Activated B cell treated with CpG ODN at 0.5 μM for 24 hours (primary cell): Measurements from ENCODE around the gene PPP1R16B. TPM values are rescaled to one million over a fixed set of nuclear protein-coding genes. Genes with fewer than 3 reads are reported as not detected.

Experiments
- ATAC-seq: fragments of 200-7000 bp; cut with Tn5 transposase; one replicate; pipeline ENCODE4 v1.10.0; 2021; ENCODE audit warnings: low read depth, mild to moderate bottlenecking, moderate library complexity
- CTCF ChIA-PET: fragments of 350-600 bp; sonication (Branson Sonifier 250); formaldehyde crosslinking; loops from one replicate; lab custom pipeline; 2021; ENCODE audit warnings: antibody characterized with exemption; lab: Charles Lee
- POLR2A ChIA-PET: fragments of 350-600 bp; sonication (Branson Sonifier 250); formaldehyde crosslinking; loops from one replicate; lab custom pipeline; 2021; ENCODE audit warnings: antibody characterized with exemption; lab: Charles Lee
- DNase-seq: peaks from one replicate; pipeline ENCODE4 v3.0.0; 2022
- H3K27ac Mint-ChIP-seq: one replicate; pipeline ENCODE4 v1.8.0; 2020; ENCODE audit warnings: mixed read lengths
- H3K27me3 Mint-ChIP-seq: one replicate; pipeline ENCODE4 v1.8.0; 2021; ENCODE audit warnings: mixed read lengths
- H3K36me3 Mint-ChIP-seq: one replicate; pipeline ENCODE4 v1.8.0; 2021; ENCODE audit warnings: low read depth, mixed read lengths
- H3K4me1 Mint-ChIP-seq: one replicate; pipeline ENCODE4 v1.8.0; 2021; ENCODE audit warnings: mixed read lengths
- H3K4me3 Mint-ChIP-seq: one replicate; pipeline ENCODE4 v1.8.0; 2020; ENCODE audit warnings: mild to moderate bottlenecking, mixed read lengths
- H3K9me3 Mint-ChIP-seq: one replicate; pipeline ENCODE4 v1.8.0; 2020; ENCODE audit warnings: mixed read lengths
- CTCF ChIP-seq: fragments of 200-600 bp; IDR thresholded peaks from one replicate; pipeline ENCODE4 v1.8.0; 2022; ENCODE audit warnings: antibody characterized with exemption, mild to moderate bottlenecking
- intact Hi-C: fragments of 100-400 bp; cut with micrococcal nuclease; formaldehyde crosslinking; loops from one replicate; pipeline ENCODE4 v1.15.1; 2024
- total RNA-seq: library from RNA; stranded (reverse); gene quantifications from 2 replicates; pipeline ENCODE4 v1.2.3, GENCODE V29; 2022

Gene PPP1R16B
- total RNA-seq, 1 donor from 2014 or later: 99.3 TPM

DNA sequence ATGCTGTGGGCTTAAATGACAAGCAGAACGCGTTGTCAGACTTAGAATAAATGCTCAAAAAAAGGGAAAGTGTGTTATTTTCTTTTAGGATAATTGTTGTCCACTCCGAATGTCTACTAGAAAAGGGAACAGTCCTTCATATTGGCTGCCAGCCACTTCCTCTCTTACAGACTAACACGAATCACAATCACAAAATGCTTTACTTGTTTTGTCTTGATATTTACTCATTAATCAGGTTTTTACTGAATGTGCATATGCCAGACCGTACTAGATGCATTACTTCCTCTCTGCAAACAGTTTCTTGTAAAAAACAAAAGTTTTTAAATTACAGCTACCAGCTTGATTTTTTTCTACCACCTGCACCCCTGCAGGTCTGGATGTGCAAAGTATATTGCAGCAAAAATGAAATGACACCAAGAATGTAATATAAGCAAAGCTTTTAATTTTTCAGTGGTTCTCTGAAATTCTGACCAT is 157.5 kb downstream of the PPP1R16B start:
- Mint-ChIP-seq H3K4me3 (peak overlapping the region; percentile 95), H3K27me3 (no peaks in the 10 kb centered on the region), H3K27ac (peak overlapping the region; percentile 98), H3K36me3 (peaks cover 19% of the 10 kb centered on the region), H3K4me1 (peaks cover 19% of the 10 kb centered on the region), H3K9me3 (no peaks in the 10 kb centered on the region)
- no peak for ATAC-seq
- DNase-seq: no peak
- ChIA-PET POLR2A (interaction anchor here (0.8 to 2.6 kb wide), 14 partner anchors 10 to 491 kb away, joined by 3 to 19 read pairs (median 8); partner anchors contain the start of genes ACTR5, FAM83D, PPP1R16B and RALGAPB), CTCF (interaction anchor here (0.8 to 3.1 kb wide), 9 partner anchors 14 to 315 kb away, joined by 3 to 15 read pairs (median 6); partner anchors contain the start of gene FAM83D)
- no peak for TF ChIP-seq CTCF
- intact Hi-C loops: loop anchor here (1.0 to 10.0 kb wide), 10 partner anchors 24 to 518 kb away; partner anchors contain the start of genes ACTR5, FAM83D and RALGAPB

DNA sequence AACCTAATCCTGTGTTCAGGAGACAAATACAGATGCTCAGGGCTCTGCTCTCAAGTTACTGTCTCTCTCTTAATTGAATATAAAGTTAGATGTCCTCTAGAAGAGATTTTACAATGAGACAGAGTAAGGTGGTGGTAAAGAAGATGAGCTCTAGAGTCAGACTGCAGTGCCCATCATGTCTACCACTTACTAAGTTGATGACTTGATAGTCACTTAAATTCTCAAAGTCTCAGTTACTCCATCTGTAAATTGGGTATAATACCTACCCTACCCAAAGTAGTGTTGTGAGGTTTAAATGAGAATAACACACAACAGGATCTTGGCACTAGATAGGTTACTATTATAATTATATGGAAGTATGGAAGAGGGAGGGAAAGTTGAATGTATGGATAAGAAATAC is 158.2 kb downstream of the PPP1R16B start:
- intact Hi-C loops: loop anchor here (2.0 to 10.0 kb wide), 5 partner anchors 23 to 519 kb away; partner anchors contain the start of gene RALGAPB
- H3K27ac Mint-ChIP-seq: no peak overlapping the region
- peaks cover 21% of the 10 kb centered on the region for H3K36me3 Mint-ChIP-seq
- no peak overlapping the region for H3K4me3 Mint-ChIP-seq
- no peak for ATAC-seq
- peaks cover 19% of the 10 kb centered on the region for H3K4me1 Mint-ChIP-seq
- TF ChIP-seq CTCF: no peak
- DNase-seq: no peak
- H3K9me3 Mint-ChIP-seq: no peaks in the 10 kb centered on the region
- CTCF ChIA-PET: interaction anchor here (1.5 to 3.1 kb wide), 5 partner anchors 38 to 238 kb away, joined by 4 to 15 read pairs (median 9); partner anchors contain the start of gene FAM83D
- POLR2A ChIA-PET: interaction anchor here (0.7 to 2.3 kb wide), 3 partner anchors 85 to 321 kb away, joined by 3 to 15 read pairs (median 11); no protein-coding TSS in a partner anchor
- H3K27me3 Mint-ChIP-seq: no peaks in the 10 kb centered on the region

DNA sequence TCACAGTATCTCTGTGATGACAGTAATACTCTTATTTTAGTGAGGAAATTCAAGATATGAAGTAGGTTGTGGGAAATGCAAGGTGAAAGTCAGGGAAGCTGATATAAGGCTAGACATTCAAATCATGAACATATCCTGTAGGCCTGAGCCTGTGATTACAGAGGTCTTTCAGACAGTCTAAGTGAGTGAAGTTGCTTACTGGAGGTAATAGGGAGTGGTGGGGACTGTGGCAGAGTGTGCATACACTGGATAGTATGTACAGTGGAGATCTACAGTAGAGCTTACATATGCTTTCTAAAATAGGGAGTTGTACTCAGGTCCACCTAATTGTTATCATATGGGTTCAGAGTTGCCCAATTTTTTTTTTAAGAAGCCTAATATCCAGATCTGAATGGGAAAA is 159.8 kb downstream of the PPP1R16B start:
- DNase-seq: no peak
- Mint-ChIP-seq H3K27ac (no peak overlapping the region), H3K4me3 (no peak overlapping the region), H3K9me3 (no peaks in the 10 kb centered on the region), H3K36me3 (peaks cover 32% of the 10 kb centered on the region), H3K4me1 (peaks cover 19% of the 10 kb centered on the region), H3K27me3 (no peaks in the 10 kb centered on the region)
- ChIA-PET CTCF (no interaction called here), POLR2A (no interaction called here)
- intact Hi-C loops: loop anchor here (10.0 kb wide), 1 partner anchor 520 kb away; no protein-coding TSS in a partner anchor
- no peak for TF ChIP-seq CTCF
- ATAC-seq: no peak

- POLR2A ChIA-PET: no interaction called here
- H3K27me3 Mint-ChIP-seq: no peaks in the 10 kb centered on the region
- intact Hi-C loops: loop anchor here (10.0 kb wide), 1 partner anchor 523 kb away; no protein-coding TSS in a partner anchor
- DNase-seq: no peak
- CTCF ChIA-PET: no interaction called here
- no peak overlapping the region for H3K4me3 Mint-ChIP-seq
- H3K4me1 Mint-ChIP-seq: peaks cover 3% of the 10 kb centered on the region
- peaks cover 51% of the 10 kb centered on the region for H3K36me3 Mint-ChIP-seq
- no peak overlapping the region for H3K27ac Mint-ChIP-seq
- ATAC-seq: no peak
- no peaks in the 10 kb centered on the region for H3K9me3 Mint-ChIP-seq
- TF ChIP-seq CTCF: no peak
These were observed 162.6 kb downstream of the PPP1R16B start for GRCh38 chr20:38968090-38968489.

DNA sequence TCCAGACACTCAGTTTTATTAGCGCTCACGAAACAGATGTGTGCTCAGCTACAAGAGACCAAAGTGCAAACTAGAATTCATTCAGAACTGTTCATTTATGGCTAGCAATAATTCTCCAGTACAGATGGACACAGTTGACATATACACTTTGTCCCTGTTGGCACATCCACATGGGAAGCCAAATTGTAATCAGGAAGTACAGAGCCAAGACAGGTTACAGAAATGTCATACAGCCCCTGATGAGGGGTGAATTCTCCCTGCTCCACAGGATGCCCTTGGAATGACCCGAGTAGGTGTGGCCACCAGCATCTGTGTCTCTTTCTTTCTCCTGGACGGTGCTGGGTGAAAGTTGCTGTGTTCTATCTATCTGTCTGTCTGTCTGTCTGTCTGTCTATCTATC is 164.2 kb downstream of the PPP1R16B start:
- no peak for TF ChIP-seq CTCF
- intact Hi-C loops: loop anchor here (10.0 kb wide), 1 partner anchor 525 kb away; no protein-coding TSS in a partner anchor
- ChIA-PET POLR2A (no interaction called here), CTCF (no interaction called here)
- ATAC-seq (no peak), DNase-seq (no peak)
- Mint-ChIP-seq H3K4me3 (no peak overlapping the region), H3K27me3 (no peaks in the 10 kb centered on the region), H3K4me1 (no peaks in the 10 kb centered on the region), H3K9me3 (no peaks in the 10 kb centered on the region), H3K27ac (no peak overlapping the region), H3K36me3 (peaks cover 65% of the 10 kb centered on the region)
